Forelimb muscle (tissue), 1 donor: ENCODE data around the gene MIB2. TPM values are rescaled to one million over a fixed set of nuclear protein-coding genes. Genes with fewer than 3 reads are reported as not detected.
A peak's percentile ranks its signal among the peaks of the same experiment; 100 is the strongest.
"Not testable (repeated sequence)": the region's sequence is repeated elsewhere in the genome, so short reads cannot be mapped to it uniquely, and the experiment has no call there.

Experiments
- DNase-seq: peaks from one replicate; pipeline ENCODE4 v3.0.0-alpha.2; 2013; ENCODE audit warnings: low read depth
- polyA plus RNA-seq: library from polyadenylated mRNA; unstranded; fragments of 120-200 nt; gene quantifications from one replicate; pipeline ENCODE4 v1.2.1, GENCODE V29; 2013; ENCODE audit not compliant: insufficient read length

Gene MIB2
- polyA plus RNA-seq, 1 donor = 78.7 TPM

DNA sequence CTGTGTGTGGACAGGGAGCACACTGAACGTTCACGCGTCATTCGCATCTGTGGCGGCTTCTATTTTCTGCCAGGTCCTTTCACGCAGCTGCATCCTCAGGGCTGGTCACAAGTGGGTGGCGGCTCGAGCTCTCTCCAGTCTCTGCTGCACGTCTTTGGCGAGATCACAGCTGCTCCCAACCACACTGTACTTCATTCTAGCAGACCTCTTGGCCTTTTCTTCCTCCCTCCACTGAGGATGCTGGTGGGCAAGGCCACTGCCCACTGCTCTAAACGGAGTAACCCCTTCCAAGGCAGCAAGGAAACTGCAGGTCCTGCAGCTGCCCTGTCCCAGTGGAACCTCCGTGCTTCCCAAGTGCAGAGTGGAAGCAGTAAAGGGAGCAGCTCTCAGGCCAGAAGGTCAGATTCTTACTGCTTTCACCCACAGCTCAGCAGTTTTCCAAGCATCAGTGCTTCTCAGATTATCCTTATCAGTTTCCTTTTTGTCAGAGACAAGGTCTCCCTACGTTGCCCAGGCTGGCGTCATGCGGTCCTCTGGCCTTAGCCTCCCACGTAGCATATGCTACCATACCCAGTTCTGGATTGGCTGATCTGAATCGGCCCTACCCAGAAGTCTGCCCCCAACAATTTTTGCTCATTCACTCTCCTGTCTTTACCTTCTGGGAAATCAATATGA is 32.4 kb downstream of the MIB2 start:
- not testable (repeated sequence) for DNase-seq

DNA sequence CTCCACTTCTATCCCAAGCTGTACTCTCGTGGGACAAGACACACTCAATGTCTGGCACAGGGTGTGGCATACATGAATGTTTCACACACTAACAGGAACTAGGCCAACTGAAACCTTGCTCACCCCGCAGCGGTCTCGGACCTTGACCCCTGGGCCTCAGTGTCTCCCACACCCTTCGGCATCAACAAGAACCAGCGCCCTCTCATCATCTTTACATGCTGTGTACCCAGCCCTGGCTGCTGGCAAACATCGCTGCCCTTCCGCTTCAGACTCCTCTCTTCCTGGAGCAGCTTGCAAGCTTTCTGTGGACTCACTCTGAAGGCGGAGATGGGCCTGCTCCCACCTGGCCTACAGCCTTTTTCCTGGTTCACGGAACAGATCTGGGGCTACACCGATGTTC is 33.0 kb downstream of the MIB2 start:
- not testable (repeated sequence) for DNase-seq

DNA sequence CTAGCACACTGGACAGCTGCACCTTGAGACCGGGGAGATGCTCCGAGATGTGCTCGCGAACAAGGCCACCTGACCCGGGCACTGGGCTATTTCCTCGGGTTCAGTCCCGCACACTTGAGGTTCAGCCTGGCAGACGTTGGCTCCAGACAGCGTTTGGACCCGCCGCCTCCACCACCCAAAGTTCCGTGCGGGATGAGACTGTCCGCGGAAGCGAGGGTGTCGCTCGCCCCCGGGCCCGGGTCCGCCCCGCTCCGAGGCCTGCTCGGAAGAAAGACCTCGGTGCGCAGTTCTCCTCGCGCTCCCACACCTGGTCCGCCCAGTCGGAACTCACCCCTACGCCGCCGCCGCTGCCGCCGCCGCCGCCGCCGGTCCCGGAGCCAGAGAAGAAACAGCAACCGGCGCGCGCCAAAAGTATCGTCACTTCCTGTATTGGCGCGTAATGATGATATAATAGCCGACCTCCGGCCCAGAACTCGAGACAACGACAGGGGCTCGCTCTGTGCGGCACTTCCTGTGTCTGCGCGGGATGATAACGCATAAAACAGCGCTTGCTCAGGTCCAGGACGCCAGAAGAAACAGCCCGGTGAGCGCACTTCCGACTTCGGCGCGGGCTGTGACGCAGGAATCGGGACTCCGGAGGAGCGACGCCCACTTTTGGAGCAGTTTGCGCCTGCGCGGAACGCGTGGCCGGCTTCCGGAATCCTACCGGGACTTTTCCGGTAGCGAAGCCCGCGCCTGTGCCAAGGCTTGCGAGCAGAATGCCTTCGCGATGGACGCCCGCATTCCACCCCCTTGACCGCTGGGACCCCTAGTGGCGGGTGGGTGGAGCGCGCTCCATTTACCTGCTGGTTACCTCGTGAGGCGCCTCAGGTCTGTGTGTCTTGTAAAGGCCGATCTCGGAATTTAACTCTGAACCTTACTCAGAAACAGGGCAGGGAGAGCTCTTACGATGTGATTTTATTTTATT is 43.6 kb downstream of the MIB2 start, which contains the start of gene CDK11B:
TSS of gene CDK11B (minus strand) at position 422 of the 967 bp plus-strand sequence. CDS start 1,519 bp downstream, outside the sequence.
- peak; percentile 88 for DNase-seq

DNA sequence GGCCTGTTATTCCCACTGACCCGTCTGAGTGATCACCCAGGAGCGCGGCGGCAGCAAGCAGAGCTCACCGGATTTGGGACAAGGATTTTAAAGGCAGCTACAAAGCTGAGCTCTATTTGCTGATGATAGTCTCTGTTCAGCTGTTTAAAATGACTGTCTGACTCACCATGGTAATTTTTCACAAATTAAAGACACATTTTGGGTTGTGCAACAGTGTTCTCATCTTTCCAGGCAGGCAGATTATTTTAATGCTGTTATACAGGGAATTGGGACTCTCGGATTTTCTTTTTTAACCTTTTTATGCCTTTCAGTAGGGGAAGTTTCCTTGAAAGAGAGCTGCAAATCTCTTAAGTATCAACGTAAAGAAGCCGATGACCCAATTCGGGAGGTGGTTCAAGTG is 47.1 kb downstream of the MIB2 start:
- DNase-seq = not testable (repeated sequence)

DNA sequence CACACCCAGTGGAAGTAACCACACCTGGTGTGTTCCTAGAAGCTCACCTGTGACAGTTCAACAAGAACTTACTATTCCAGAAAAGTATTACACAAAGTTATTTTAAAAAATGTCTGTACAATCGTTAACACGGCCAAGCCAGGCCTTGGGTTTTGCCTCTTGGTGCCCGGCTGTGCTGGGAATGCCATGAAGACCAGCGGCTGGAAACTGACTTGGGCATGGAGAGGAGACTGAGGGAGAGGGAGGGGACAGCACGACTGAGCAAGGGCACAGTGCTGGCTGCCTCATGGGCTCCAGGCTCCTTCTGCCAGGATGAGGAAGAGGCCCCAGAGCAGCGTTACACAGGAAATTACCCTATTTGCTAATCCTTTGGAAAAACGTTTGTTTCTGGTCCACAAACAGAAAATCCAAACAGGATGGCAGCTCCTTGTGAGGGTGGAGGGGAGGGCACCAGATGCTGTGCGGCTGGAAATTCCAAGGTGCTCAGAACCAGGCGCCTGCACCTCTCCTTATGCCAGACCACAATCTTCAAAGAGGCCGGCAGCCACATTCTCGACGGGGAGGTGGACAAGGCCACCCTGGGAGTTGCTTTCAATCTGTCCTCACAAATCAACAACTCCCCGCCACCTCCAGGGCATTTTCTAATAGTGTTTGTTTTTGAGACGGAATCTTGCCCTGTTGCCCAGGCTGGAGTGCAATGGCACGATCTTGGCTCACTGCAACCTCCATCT is 47.7 kb downstream of the MIB2 start:
- not testable (repeated sequence) for DNase-seq

DNA sequence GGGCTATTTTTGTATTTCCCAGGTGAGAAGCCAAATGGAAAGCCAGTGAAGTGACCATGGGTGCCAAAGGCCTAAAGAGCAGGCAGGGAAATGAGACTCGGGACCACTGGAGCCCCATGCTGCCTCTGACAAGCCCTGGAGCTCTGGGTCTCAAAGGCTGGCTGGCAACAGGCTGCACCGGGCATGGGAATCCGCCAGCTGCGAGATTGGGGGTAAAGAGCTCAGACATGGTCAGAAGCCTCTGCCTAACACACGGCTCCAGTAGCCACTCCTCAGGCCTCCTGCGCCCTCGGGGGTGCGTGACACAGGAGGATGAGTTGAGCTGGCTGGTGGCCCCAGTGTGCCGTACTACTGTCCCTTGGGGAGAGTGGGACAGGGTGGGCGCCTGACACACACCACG is 49.0 kb downstream of the MIB2 start:
- not testable (repeated sequence) for DNase-seq

DNA sequence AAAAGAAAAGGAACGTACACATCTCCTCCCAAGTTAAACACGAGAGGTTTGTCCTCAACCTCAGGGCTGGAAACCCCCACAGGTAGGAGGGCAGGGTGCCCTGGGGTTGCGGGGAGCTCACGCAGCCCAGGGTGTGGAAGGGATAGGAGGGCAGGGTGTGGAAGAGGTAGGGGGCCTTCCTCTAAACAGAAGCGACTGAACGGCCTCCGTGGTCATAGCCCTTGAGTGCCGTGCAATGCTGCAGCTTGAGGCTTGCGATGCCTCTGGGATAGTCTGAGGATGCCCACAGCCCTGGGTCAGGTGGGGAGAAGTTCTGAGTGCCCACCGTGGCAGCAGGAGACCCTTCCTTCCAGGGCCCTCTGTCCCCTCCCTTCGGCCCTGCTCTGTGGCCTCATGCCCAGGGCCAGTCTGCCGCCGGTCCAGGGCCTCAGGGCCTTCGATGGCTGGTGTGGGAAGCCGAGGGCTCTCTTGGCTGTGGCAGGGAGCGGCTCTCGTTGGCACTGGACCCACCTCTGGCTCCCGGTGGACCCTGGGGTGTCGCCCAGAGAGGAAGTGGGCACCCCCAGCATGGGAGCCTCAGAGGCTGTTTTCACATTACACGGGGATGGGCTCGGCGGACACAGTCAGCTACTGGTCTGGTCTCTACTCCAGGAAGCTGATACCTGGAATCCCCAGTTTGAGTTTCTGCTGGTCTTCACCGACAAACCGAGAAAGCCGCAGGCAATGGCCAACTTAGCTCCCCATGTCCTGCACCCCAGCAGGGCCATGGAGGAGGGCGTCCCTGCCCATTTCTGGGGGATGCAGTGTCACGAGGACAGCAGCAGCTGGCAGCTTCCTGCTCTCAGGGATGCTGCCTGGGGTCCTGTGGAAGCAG is 49.9 kb downstream of the MIB2 start:
- no peak for DNase-seq

DNA sequence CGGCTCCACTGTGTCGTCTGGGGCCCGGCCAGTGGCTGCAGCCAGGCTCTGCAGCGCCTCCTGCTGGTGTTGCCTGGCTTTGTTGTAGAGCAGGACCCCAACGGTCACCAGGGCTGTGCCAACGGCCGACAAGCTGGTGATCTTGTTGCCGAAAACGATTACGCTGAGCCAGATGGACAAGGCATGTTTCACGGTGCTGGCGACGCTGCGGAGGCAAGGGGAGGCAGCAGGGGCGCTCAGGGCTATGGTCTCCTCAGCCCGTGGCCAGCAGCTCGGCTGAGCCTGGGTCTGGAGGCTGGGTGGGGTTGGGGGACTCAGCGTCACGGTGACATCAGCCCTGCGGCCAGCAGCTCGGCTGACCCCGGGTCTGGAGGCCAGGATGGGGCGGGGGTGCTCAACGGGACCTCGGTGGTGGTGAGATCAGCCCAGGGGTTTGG is 50.5 kb downstream of the MIB2 start:
- no peak for DNase-seq

DNA sequence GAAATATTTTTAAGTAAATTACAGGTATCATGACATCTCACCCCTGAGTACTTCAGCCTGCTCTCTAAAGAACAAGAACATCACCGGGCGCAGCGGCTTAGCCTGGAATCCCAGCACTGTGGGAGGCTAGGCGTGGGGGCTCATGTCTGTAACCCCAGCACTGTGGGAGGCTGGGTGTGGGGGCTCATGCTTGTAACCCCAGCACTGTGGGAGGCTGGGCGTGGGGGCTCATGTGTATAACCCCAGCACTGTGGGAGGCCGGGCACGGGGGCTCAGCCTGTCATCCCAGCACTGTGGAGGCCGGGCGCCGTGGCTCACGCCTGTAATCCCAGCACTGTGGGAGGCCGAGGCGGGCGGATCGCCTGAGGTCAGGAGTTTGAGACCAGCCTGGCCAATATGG is 51.2 kb downstream of the MIB2 start:
- DNase-seq = no peak

DNA sequence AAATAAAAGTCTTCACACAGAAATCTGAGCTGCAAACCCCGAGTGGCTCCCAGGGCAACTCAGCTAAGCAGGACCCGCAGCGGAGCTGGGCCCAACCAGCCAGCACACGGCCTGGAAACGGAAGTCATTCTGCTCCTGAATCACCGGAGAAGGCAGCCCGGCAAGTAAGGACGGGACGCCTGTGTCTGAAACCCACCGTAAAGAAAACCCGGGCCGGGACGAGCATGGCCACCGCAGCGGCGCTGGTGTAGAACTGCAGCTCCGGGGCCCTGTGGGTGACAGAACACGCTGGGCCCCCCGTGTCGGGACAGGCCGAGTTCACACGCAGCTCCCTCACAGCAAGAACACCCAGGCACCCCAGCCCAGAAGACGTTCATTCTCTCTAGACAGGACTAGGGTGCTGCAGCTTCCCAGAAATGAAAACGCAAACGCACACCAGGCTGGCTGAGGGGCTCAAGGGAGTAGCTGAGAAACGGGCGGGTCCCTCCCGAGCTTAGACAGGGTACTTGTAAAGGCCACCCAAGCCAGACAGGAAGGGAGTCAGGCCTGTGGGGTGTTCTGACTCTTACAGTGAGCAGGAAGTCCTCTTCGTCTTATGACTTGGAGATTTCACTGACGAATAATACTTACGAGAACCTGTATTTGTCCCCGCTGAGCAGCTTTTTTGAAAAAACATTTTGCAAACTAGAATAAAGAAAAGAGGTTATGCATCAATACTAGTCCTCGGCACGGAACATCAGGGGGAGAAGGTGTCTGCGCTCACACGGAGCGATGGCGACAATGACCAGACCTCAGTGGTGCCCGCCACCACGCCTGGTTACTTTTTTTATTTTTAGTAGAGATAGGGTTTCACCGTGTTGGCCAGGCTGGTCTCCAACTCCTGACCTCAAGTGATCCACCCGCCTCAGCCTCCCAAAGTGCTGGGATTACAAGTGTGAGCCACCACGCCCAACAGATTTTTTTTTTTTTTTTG is 54.5 kb downstream of the MIB2 start:
- no peak for DNase-seq

DNA sequence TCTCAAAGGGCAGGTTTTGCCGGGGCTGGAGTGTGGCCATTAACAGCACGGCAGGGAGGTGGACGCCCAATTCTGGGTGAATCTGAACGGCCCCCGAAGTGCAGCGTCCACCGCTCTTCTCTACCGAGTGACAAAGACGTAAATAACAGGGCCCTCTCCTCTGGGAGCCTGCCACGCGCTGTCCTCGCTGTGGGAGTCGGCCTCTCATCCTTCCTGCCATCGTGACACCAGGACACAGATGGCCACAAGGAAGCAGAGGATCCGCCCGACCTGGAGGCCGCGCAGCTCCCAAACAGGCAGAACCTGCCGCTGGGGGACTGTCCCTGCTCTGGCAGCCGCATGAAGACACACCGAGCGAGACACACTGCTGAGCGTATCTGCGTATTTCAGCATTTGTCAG is 55.6 kb downstream of the MIB2 start:
- no peak for DNase-seq

DNA sequence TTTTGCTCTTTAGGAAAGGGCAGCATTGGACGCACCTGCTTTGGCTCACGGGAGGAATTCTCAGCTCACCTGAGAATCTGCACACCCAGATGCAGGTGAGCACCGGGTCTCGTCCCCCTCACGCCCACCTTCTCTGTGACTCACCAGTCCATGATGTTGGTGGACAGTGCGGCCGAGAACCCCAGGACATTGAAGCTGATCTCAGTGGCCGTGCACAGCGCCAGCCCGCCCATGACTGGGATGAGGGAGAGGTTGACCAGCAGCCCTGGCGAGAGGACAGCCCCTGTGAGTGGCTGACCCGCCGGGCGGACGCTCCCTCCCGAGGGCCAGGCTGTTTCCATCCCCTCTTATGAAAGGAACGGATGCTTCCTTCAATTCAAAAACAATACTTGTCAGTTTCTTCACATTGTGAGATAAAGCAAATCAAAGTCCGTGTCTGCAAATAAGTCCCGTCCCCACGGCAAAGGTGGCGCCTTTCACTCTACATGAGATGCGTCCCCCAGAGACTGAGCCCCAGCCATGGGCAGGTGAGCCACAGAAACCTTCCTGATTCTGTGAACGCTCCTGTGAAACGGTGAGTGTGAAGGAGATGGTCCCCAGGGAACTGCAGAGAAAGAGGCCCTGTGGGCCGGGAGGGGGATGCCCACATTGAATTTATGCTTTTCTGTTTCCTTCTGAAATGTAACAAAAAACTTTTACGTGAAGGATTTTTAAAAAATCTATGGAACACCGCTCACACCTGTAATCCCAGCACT is 56.2 kb downstream of the MIB2 start:
- no peak for DNase-seq

DNA sequence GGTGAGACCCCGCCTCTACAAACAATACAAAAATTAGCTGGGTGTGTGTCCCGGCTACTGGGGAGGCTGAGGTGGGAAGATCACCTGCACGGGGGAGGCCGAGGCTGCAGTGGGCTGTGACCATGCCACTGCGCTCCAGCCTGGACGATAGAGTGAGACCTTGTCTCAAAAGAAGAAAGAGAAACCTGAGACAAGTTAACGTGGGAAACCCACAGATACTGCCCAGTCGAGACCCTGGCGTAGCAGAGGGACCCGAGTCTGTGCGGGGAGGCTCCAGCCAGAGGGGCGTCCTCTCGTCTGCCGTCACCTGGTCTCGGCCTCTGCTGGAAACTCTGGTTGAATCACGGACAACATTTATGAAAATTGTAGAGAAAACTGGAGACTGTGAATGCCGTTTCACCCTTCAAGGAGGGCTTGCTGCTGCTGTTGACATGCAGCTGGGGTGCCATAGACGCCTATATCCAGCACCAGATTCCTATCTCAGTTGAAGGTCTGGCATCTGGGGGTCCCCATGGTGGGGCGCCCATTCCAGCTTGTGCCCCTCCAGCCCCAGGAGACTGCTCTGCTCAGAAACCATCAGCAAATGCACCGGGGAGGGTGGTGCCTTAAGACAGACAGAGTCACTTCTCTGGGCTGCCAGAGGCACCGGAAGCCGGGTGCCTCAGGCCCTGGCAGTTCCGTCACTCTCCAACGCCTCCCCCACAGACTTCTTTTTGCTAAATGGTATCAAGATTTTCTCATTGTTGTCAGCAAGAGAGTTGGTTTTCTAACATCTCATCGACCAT is 57.1 kb downstream of the MIB2 start:
- no peak for DNase-seq

DNA sequence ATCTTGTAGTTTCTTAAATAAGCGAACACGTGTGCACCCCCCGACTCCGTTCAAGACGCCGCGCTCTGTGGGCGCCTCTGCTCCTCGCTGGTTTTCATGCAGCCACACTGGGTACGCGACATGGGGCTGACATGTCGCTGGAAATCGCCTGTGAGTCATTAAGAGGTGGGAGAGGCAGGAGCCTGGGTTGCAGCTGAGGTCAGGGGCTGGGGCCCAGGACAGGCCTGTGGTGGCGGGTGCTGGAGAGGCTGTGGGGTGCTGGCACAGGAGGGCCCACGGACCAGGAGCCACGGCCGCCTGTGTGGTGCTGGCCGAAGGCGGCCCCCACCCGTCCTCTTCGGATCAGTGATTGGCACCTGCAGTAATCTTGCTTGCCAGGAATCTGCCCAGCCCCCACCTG is 59.5 kb downstream of the MIB2 start:
- not testable (repeated sequence) for DNase-seq

DNA sequence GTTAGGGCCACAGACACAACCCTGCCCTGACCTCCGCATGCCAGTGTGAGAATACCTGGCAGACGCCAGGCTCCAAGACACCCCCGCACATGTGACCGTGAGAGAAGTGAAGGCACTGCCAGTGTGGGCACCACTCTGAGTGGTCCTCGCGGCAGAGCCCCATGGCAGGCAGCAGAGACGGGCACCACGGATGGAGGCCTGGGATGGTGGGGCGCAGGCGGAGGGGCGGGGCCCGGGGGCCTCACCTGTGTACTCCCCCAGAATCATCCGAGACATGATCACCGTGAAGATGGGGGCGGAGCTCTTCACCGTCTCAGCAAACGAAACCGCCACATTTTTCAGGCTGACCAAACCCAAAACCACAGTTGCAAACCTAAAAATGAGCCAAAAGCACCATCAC is 59.9 kb downstream of the MIB2 start:
- DNase-seq = not testable (repeated sequence)

DNA sequence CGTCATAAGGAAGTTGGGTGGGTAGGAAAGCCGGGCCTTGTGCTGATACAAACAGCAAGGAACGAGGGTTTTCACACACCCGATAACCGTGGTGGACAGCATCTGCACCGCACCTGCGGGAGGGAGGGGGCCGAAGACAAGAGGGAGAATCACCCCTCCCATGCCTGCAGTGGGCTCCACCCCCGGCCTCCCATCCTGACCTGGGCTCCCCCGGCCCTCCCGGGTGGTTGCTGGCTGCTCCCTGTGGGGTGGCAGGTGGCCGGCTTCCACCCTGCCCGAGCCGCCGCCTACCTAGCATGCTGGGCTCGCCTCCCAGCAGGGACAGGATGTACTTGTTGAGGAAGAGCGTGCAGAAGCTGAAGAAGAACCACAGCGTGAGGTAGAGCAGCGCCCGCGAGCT is 60.8 kb downstream of the MIB2 start:
- DNase-seq = not testable (repeated sequence)

DNA sequence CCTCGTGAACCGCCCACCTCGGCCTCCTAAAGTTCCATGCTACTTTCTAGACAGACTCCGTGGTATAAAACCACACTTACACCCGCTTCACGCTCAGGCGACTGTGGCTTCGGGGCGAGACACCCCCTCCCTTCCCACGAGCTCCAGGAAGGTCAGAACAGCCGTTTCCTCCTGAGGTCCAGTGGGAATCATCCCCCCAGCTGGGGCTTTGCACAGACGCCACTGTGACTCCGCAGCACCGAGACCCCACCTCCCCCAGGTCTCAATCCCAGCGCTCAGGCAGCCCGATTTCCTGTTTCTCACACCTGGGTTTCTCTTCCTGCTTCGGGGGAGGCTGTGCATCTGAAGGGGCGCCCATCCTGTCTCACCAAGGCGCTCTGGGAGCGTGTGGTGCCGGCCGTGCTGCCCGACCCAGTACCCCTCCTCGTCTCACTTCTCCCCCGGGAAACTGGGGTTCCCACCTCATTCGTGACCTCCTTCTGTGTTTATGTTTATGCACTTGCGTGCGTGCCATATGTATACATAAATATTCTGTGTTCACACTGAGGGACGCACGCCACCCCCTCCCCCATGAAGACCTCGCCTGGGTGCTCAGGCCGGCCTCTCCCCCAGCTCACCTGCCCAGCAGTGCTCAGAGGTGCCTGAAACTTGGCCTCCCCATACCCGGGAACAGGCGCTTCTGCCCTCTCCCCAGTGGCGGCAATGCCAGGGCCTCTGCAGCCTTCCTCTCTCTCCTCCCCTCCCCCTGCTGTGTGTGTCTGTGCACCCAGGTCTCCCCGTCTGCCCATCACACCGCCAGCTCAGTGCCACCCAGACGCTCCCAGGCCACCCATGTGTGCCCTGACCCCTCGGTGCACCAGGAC is 62.6 kb downstream of the MIB2 start:
- DNase-seq = no peak
